Measurements from ENCODE around the gene NPHP4. TPM values are rescaled to one million over a fixed set of nuclear protein-coding genes. Genes with fewer than 3 reads are reported as not detected.
"Not testable (repeated sequence)": the region's sequence is repeated elsewhere in the genome, so short reads cannot be mapped to it uniquely, and the experiment has no call there.

Gene NPHP4
- total RNA-seq, 2 donors from 2014 or later, result 5.1 to 7.3 TPM

GRCh38 chr1:6026095-6026809, 34.0 kb upstream of the NPHP4 start:
- intact Hi-C loops (cut with DNase I), result no loop called here
- ATAC-seq, result peak; percentile 91 to 93

GRCh38 chr1:6025269-6026094, 33.3 kb upstream of the NPHP4 start:
- DNase-seq, result no peak
- peak; percentile 6 to 77 for ATAC-seq
- intact Hi-C loops (cut with DNase I), result no loop called here

More at GRCh38 chr1:6026095-6026809, 34.0 kb upstream of the NPHP4 start:
- DNase-seq, result peak; percentile 84

GRCh38 chr1:6024376-6024775, 32.2 kb upstream of the NPHP4 start:
- intact Hi-C loops (cut with DNase I), result no loop called here
- no peak for ATAC-seq
- DNase-seq, result no peak

DNA sequence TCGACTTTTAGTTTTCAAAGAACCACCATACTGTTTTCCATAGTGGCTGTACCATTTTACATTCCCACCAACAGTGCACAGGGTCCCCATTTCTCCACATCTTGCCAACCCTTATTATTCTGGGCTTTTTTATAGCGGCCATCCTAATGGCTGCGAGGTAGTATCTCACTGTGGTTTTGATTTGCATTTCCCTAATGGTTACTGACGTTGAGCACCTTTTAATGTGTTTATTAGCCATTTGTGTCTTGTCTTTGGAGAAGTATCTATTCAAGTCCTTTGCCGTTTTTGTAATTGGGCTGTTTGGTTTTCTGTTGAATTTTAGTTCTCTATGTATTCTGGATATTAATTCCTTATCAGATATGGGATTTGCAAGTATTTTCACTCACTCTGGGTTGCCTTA, 31.1 kb upstream of the NPHP4 start:
- intact Hi-C loops (cut with DNase I), result no loop called here
- ATAC-seq (no peak), DNase-seq (no peak)

DNA sequence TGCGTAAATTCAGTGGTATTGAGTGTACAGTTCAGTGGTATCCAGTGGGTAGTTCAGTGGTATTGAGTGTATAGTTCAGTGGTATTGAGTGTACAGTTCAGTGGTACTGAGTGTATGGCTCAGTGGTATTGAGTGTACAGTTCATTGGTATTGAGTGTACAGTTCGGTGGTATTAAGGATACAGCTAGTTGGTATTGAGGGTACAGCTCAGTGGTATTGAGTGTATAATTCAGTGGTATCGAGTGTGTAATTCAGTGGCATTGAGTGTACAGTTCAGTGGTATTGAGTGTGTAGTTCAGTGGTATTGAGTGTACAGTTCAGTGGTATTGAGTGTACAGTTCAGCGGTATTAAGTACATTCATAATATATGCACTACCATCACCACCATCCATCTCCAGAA, 30.0 kb upstream of the NPHP4 start:
- intact Hi-C loops (cut with DNase I), result no loop called here
- ATAC-seq (no peak), DNase-seq (no peak)

- no peak for DNase-seq
- intact Hi-C loops (cut with DNase I), result no loop called here
- no peak for ATAC-seq
Observed at GRCh38 chr1:6019166-6019845, 27.1 kb upstream of the NPHP4 start.

GRCh38 chr1:6017654-6018053, 25.4 kb upstream of the NPHP4 start:
- DNase-seq; intact Hi-C loops (cut with DNase I); ATAC-seq: not testable (repeated sequence)

GRCh38 chr1:6016191-6016865, 24.1 kb upstream of the NPHP4 start:
- intact Hi-C loops (cut with DNase I), result no loop called here
- ATAC-seq (peak in 1 of 2 donors; percentile 22), DNase-seq (no peak)

DNA sequence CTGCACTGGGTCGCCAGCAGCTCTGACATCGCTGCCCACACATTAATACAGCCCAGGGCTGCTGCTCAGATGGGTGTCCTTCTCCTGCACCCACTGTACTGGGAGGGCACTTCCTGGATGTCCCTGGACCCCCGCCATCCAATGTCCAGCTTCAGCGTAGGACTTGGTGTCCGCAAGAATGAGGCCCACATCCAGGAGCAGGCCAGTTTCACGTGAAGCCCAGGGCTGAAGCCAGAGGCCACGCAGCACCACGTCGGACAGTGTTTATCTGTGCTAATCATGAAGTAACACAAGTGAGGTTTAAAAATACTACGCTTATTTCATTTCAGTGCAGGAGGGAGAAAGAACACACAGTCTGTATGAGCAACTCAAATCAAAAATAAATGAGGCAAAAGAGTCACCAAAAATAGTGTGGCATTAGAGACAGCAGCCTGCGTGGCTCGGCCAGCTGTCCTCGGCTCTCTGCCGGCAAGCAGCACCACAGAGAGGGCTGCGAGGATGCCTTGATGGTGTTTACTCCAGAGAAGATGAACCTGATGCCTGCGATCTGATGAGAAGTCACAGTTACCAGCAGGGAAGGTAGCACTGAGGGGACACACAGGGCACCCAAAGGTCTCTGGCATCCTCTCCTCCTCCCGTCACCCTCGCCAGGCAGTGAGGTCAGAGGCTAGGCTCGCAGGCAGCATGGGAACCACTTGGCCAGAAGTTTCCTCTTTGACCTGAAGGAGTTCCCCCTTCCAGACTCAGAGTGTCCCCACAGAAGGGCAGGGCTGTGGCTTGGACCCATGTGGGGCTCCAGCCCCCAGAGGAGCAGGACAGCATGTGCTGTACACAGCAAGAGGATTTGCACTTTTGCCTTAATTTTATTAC, 22.1 kb upstream of the NPHP4 start:
- DNase-seq, result peak; percentile 78
- ATAC-seq, result peak; percentile 73 to 74
- intact Hi-C loops (cut with DNase I), result no loop called here

- intact Hi-C loops (cut with DNase I), result no loop called here
- ATAC-seq (no peak), DNase-seq (no peak)
Observed at GRCh38 chr1:6013491-6013890, 21.3 kb upstream of the NPHP4 start.

- intact Hi-C loops (cut with DNase I), result no loop called here
- ATAC-seq, result peak; percentile 17 to 23
- peak; percentile 40 for DNase-seq
Observed at GRCh38 chr1:6012529-6013318, 20.5 kb upstream of the NPHP4 start.

- no peak for DNase-seq
- ATAC-seq, result no peak
- intact Hi-C loops (cut with DNase I), result no loop called here
Observed at GRCh38 chr1:6011946-6012258, 19.7 kb upstream of the NPHP4 start.

DNA sequence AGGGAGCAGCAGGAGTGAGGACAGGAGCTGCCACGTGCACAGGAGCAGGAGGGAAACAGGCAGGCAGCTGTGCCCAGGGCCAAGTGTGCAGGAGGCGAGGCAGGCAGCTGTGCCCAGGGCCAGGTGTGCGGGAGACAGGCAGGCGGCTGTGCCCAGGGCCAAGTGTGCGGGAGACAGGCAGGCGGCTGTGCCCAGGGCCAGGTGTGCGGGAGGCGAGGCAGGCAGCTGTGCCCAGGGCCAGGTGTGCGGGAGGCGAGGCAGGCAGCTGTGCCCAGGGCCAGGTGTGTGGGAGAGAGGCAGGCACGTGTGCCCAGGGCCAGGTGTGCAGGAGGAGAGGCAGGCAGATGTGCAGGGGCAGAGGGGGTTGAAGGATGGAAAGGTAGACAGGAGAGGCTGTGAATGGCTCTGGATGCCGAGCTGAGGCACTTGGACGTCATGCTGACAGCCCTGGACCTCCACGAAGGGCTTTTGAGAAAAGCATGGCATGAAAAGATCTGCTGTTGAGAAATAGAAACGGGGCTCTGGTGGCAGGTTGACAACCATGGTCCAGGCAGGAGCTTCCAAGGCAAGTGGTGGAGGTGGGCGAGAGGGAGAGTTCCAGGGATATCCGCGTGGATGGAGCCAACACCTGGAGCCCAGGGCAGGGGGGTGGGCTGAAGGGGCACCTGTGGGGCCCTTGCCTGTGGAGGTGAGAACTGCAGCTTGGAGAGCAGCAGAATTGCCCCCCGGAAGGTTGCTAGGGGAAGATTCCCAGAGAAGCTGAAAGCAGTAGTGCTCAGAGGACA, 19.1 kb upstream of the NPHP4 start:
- intact Hi-C loops (cut with DNase I), result no loop called here
- DNase-seq (no peak), ATAC-seq (no peak)

DNA sequence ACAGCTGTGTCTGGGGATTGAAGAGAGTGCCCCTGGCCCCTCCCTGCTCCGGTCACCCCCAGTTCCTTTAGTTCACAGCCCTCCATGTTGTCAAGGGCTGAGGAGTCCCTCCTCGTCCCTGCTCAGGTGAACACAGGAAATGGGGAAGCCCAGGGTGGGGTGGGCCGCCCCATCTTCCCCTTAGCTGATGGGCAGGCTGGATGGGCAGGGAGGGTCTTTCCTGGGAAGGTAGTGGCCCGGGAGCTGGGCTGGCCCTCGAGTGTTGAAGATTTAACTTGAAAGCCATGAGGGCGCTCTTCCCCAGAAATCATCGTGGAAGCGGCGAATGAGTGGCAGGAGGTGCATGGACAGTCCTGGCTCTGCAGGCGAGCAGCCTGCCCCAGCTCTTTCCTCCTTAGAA, 18.3 kb upstream of the NPHP4 start:
- intact Hi-C loops (cut with DNase I), result no loop called here
- ATAC-seq (no peak), DNase-seq (no peak)

GRCh38 chr1:6009120-6010040, 17.2 kb upstream of the NPHP4 start:
- ATAC-seq (no peak), DNase-seq (no peak)
- intact Hi-C loops (cut with DNase I), result no loop called here

DNA sequence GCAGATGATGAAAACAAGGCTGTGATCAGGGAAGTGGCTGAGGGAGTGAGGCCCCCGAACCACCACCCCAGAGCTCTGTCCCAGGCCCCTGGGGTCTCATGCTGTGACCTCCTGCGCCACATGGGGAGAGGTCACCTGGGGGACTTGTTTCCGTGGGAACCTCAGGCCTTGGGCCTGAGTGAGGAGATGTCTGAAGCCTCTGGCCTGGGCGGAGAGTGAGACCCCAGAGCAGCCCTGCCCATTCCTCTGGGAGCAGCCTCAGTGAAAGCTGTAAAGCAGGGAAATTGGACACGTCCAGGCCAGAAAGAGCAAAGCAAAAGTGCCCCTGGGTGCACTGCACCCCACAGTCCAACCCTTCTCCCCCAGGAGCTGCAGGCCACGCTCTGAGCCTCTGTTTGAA, 16.5 kb upstream of the NPHP4 start:
- DNase-seq (no peak), ATAC-seq (no peak)
- intact Hi-C loops (cut with DNase I), result no loop called here
